Esophagus muscularis mucosa (tissue), 4 donors: ENCODE results near the gene BCR. TPM values are rescaled to one million over a fixed set of nuclear protein-coding genes. Genes with fewer than 3 reads are reported as not detected.

Experiments used
- DNase-seq: peaks from one replicate; pipeline ENCODE4 v3.0.0-alpha.2; 2017; ENCODE audit errors: extremely low spot score
- H3K27ac ChIP-seq, 4 donors: fragments of 200-600 bp; sonication (generic); replicated peaks in 1 of 4; 1 replicate in 3 of 4; 2 replicates in 1 of 4; pipeline ENCODE4 v1.5.1; 2016 to 2019; ENCODE audit warnings: mild to moderate bottlenecking in 1 of 4
- H3K27me3 ChIP-seq, 4 donors: fragments of 200-600 bp; sonication (generic); one replicate each; pipeline versions ENCODE4 v1.5.1 to v1.6.0; 2016 to 2019
- H3K36me3 ChIP-seq, 4 donors: fragments of 200-600 bp; sonication (generic); one replicate each; pipeline ENCODE4 v1.5.1; 2016 to 2019
- H3K4me1 ChIP-seq, 4 donors: fragments of 200-600 bp; sonication (generic); one replicate each; pipeline ENCODE4 v1.5.1; 2016 to 2019
- H3K4me3 ChIP-seq, 4 donors: fragments of 200-600 bp; sonication (generic); 1 replicate in 2 of 4; 2 replicates in 2 of 4; pipeline ENCODE4 v1.5.1; 2016 to 2019; ENCODE audit warnings: mild to moderate bottlenecking in 4 of 4, moderate library complexity in 1 of 4
- H3K9me3 ChIP-seq, 4 donors: fragments of 200-600 bp; sonication (generic); 1 replicate in 3 of 4; 2 replicates in 1 of 4; pipeline ENCODE4 v1.5.1; 2016 to 2019
- EP300 ChIP-seq: sonication (generic); formaldehyde crosslinking; IDR thresholded peaks from one replicate; pipeline ENCODE4 v1.6.1; 2017; ENCODE audit warnings: antibody characterized with exemption
- POLR2A ChIP-seq: fragments of 450-650 bp; IDR thresholded peaks from one replicate; pipeline ENCODE4 v1.6.1; 2017; ENCODE audit warnings: antibody characterized with exemption, moderate library complexity, mild to moderate bottlenecking, low read depth
- POLR2AphosphoS5 ChIP-seq, 2 donors: sonication (generic); formaldehyde crosslinking; IDR thresholded peaks; one replicate each; pipeline ENCODE4 v1.6.1; 2017; ENCODE audit warnings: antibody characterized with exemption in 2 of 2
- WGBS: methylation state at CpG from one replicate; pipeline ENCODE4 v1.1.5; 2018; 5-methylcytosine and 5-hydroxymethylcytosine counted together
- intact Hi-C: fragments of 100-400 bp; cut with DNase I; formaldehyde crosslinking; loops from one replicate; pipeline ENCODE4 v1.15.1; 2023
- total RNA-seq, 4 donors: library from RNA; depleted of rRNA; stranded (reverse); fragments of >200 nt; gene quantifications; one replicate each; pipeline versions ENCODE4 v1.1.0 to v1.2.1, GENCODE V29; 2016
- TF ChIP-seq, protein P1 (sequence below), 3 experiments: fragments of 200-600 bp in 2 of 3; fragments of 450-650 bp in 1 of 3; sonication (generic) in 2 of 3; IDR thresholded peaks; one replicate each; pipeline ENCODE4 v1.5.1; 2017 to 2019; ENCODE audit warnings: antibody characterized with exemption in 3 of 3, mild to moderate bottlenecking in 2 of 3, moderate library complexity in 1 of 3

BCR gene
- total RNA-seq, 4 donors from 2014 or later: 35.7 to 58.5 (median 48.0) TPM

DNA sequence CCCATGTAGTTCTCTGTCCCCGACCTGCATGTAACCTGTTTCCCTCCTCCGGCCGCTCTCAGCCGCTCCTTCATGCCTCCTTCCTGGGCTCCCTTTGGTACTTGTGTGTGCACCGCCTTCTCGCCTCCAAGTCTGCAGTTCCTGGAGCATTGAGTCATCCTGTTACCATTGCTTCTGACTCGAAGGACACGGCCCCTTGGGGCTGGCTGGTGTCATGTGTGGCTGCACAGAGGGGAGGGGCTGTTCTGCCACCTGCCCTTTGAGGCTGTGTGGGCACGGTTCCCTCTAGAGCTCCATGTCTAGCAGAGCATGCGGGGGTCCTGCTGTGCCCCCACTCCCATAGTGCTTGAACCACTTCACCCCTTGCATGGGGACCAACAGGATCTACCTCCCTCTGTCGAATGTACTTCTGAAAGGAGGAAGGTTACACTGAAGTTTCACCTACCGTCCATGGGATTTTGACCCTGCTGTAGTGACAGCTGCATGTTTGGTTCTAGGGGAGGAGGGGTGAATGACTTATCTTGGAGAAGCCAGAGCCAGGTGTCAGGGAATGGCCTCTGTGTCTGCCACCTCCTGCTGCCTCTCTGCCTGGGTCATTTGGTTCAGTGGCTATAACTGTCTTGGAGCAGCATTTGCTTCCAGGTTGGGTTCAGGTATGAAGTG is 39.6 kb downstream of the BCR start:
- intact Hi-C loops: no loop called here
- TF ChIP-seq POLR2A (no peak), POLR2AphosphoS5 (IDR thresholded peaks at IDR 0.05) (no peak), EP300 (no peak)
- TF ChIP-seq, protein P1, sequence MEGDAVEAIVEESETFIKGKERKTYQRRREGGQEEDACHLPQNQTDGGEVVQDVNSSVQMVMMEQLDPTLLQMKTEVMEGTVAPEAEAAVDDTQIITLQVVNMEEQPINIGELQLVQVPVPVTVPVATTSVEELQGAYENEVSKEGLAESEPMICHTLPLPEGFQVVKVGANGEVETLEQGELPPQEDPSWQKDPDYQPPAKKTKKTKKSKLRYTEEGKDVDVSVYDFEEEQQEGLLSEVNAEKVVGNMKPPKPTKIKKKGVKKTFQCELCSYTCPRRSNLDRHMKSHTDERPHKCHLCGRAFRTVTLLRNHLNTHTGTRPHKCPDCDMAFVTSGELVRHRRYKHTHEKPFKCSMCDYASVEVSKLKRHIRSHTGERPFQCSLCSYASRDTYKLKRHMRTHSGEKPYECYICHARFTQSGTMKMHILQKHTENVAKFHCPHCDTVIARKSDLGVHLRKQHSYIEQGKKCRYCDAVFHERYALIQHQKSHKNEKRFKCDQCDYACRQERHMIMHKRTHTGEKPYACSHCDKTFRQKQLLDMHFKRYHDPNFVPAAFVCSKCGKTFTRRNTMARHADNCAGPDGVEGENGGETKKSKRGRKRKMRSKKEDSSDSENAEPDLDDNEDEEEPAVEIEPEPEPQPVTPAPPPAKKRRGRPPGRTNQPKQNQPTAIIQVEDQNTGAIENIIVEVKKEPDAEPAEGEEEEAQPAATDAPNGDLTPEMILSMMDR (IDR thresholded peaks at IDR 0.05): no peak
- Histone ChIP-seq H3K27me3 (no peaks in the 10 kb centered on the region), H3K4me1 (peaks cover 89 to 99% (median 96%) of the 10 kb centered on the region in 4 donors), H3K36me3 (no peaks in the 10 kb centered on the region), H3K9me3 (no peaks in the 10 kb centered on the region), H3K27ac (peak overlapping the region in 2 of 4 donors; percentile 30 to 58), H3K4me3 (no peak overlapping the region)
- no peak for DNase-seq
- 80% methylated on average over 12 of the region's 12 CpGs for WGBS

DNA sequence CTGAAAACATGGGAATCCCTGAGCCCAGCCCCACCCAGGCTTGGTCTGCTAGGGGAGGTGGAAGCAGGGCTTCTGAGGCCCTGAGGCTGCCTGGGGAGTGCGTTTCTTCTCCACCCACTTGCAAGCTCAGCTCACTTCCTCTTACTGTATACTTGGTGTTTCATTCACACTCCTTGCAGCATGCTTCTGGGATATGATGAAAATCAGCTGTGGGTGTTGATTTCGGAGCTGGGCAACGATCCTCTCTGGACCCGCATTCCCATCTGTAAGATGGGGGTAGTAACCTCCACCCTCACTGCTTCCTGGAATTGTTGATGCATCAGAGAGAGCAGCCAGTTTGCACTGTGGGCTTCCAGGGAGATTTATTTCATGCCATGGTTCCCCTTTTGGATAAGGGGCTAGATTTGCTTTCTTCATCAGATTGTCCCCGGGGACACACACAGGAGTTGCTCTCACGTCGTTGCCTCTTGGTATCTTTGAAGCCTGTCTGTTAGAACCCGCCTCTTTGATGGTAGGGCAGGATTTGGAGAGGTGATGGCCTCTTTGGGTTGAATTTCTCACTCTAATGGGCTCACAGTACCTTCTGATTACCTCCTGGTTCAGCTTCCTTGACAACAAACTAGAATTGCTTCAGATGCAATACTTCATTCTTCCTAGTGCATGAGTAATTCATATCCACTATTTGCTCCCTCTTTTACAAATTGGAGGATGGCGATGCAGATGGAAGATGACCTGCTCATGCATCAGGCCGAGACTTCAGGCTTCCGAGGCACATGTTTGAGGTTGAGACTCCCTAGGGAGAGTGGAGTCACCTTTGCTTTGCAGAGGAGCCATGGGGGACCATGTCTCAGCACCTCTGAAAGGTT is 40.4 kb downstream of the BCR start:
- Histone ChIP-seq H3K4me3 (no peak overlapping the region), H3K9me3 (no peaks in the 10 kb centered on the region), H3K27ac (peak overlapping the region in 2 of 4 donors; percentile 33 to 58), H3K27me3 (no peaks in the 10 kb centered on the region), H3K4me1 (peaks cover 88 to 99% (median 96%) of the 10 kb centered on the region in 4 donors), H3K36me3 (no peaks in the 10 kb centered on the region)
- 60% methylated on average over 10 of the region's 11 CpGs for WGBS
- TF ChIP-seq POLR2A (no peak), POLR2AphosphoS5 (IDR thresholded peaks at IDR 0.05) (peak in 1 of 2 donors; percentile 4), EP300 (peak; percentile 8)
- TF ChIP-seq, protein P1 (IDR thresholded peaks at IDR 0.05): no peak
- DNase-seq: no peak
- intact Hi-C loops: no loop called here

DNA sequence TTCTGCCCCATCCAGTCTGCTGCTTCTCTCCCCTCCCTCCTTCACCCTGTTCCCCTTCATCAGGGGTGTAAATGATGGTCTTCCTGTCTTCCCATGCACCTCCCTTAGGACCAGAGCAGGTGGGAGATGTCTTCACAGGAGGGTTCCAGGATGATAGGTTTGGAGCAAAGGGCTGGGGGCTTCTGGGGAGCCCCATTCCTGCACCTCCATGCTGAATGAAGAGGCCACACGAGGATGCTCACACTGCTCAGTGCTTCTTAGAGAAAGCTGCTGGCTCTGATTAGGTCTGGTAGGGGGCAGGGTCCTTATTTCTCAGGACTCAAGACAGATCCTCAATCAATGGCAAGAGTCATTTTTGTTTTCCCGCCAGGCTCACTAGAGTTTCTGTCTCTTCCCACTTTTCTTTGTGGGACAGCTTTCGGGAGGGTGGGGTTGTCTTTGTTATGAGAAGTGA is 41.1 kb downstream of the BCR start:
- peak overlapping the region in 1 of 4 donors; percentile 16 for H3K27ac ChIP-seq
- H3K9me3 ChIP-seq: no peaks in the 10 kb centered on the region
- TF ChIP-seq EP300: no peak
- TF ChIP-seq, protein P1 (IDR thresholded peaks at IDR 0.05): no peak
- TF ChIP-seq POLR2A: no peak
- no peak for TF ChIP-seq POLR2AphosphoS5 (IDR thresholded peaks at IDR 0.05)
- H3K27me3 ChIP-seq: no peaks in the 10 kb centered on the region
- no peak for DNase-seq
- H3K36me3 ChIP-seq: no peaks in the 10 kb centered on the region
- WGBS: 100% methylated on average over 3 of the region's 3 CpGs
- peaks cover 91 to 99% (median 96%) of the 10 kb centered on the region in 4 donors for H3K4me1 ChIP-seq
- no peak overlapping the region for H3K4me3 ChIP-seq
- intact Hi-C loops: no loop called here

DNA sequence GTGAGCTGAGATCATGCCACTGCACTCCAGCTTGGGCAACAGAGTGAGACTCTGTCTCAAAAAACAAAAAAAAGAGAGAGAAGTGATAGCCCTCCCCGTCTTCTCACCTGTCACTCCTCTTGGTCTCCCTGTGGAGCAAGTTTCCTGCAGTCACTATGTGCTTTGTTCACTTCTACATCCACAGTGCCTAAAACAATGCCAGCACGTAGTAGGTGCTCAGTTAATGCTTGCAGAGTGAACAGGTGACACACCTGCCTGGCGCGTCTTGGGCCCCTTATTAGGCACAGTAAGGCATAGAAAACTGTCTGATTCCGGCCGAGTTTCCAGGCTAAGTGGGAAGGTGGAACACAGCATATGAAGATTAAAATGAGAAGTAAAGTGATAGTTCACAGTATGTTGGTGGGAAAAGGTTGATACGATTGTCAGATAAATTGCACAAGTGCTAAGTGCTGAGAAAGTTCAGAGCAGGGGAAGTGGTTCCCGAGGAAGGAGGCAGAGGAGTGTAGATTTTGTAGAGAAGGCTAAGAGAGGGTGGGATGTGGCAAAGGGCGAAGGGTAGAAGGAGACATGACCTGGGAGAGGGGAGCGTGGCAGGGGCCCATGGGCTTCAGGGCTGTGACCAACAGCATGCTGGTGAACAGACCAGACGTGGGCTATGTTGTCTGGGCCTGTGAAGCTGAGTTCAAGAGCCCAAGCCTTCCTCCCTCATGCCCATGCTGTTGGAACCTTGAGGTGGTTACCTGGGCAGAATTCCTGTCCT is 41.9 kb downstream of the BCR start:
- WGBS: 90% methylated on average over 11 of the region's 11 CpGs
- no peak overlapping the region for H3K4me3 ChIP-seq
- intact Hi-C loops: no loop called here
- peak overlapping the region in 1 of 4 donors; percentile 74 for H3K27ac ChIP-seq
- H3K36me3 ChIP-seq: no peaks in the 10 kb centered on the region
- DNase-seq: no peak
- peaks cover 91 to 99% (median 96%) of the 10 kb centered on the region in 4 donors for H3K4me1 ChIP-seq
- no peaks in the 10 kb centered on the region for H3K9me3 ChIP-seq
- TF ChIP-seq POLR2A (no peak), EP300 (no peak), POLR2AphosphoS5 (IDR thresholded peaks at IDR 0.05) (no peak)
- TF ChIP-seq, protein P1 (IDR thresholded peaks at IDR 0.05): no peak
- H3K27me3 ChIP-seq: no peaks in the 10 kb centered on the region
